Upper lobe of right lung (tissue), 1 donor: ENCODE measurements around the gene THBS2. TPM values are rescaled to one million over a fixed set of nuclear protein-coding genes. Genes with fewer than 3 reads are reported as not detected.

Experiments used
- ATAC-seq: fragments of 200-7000 bp; cut with Tn5 transposase; one replicate; pipeline ENCODE4 v1.9.1; 2020; ENCODE audit warnings: mild to moderate bottlenecking, moderate library complexity
- DNase-seq: peaks from one replicate; pipeline ENCODE4 v3.0.0-alpha.2; 2020
- H3K27ac ChIP-seq: fragments of 200-600 bp; one replicate; pipeline ENCODE4 v1.8.0; 2022
- H3K27me3 ChIP-seq: fragments of 200-600 bp; one replicate; pipeline ENCODE4 v1.8.0; 2022; ENCODE audit warnings: mild to moderate bottlenecking
- H3K36me3 ChIP-seq: fragments of 200-600 bp; one replicate; pipeline ENCODE4 v1.8.0; 2022
- H3K4me1 ChIP-seq: fragments of 200-600 bp; one replicate; pipeline ENCODE4 v1.8.0; 2022
- H3K4me3 ChIP-seq: fragments of 200-600 bp; one replicate; pipeline ENCODE4 v1.8.0; 2022; ENCODE audit warnings: mild to moderate bottlenecking
- H3K9me3 ChIP-seq: fragments of 200-600 bp; one replicate; pipeline ENCODE4 v1.8.0; 2022
- CTCF ChIP-seq: fragments of 200-600 bp; IDR thresholded peaks from one replicate; pipeline ENCODE4 v1.8.0; 2022; ENCODE audit warnings: antibody characterized with exemption
- intact Hi-C: fragments of 100-400 bp; cut with DNase I; formaldehyde crosslinking; loops from one replicate; pipeline ENCODE4 v1.11.0; 2022
- total RNA-seq: library from RNA; stranded (reverse); fragmentation: NEBNext Ultra II Directional; extraction: Animal tissue kit (Norgen Biotek cat#: 25700); gene quantifications from one replicate; pipeline ENCODE4 v1.2.1, GENCODE V29; 2021
- donor health status: DM: no; HTN: yes; CAD: no; lungs with severe emphysema.

The THBS2 gene
- total RNA-seq, 1 donor from 2014 or later: 23.7 TPM

GRCh38 chr6:169188051-169188470, 65.6 kb downstream of the THBS2 start:
- no peaks in the 10 kb centered on the region for H3K9me3 ChIP-seq
- no peaks in the 10 kb centered on the region for H3K4me1 ChIP-seq
- H3K36me3 ChIP-seq: no peaks in the 10 kb centered on the region
- H3K27ac ChIP-seq: no peak overlapping the region
- H3K4me3 ChIP-seq: no peak overlapping the region
- no peaks in the 10 kb centered on the region for H3K27me3 ChIP-seq
- no peak for ATAC-seq
- intact Hi-C loops: no loop called here
- DNase-seq: no peak
- TF ChIP-seq CTCF: no peak

- DNase-seq (no peak), ATAC-seq (no peak)
- Histone ChIP-seq H3K9me3 (no peaks in the 10 kb centered on the region), H3K4me3 (no peak overlapping the region), H3K4me1 (no peaks in the 10 kb centered on the region), H3K36me3 (no peaks in the 10 kb centered on the region), H3K27me3 (no peaks in the 10 kb centered on the region), H3K27ac (no peak overlapping the region)
- intact Hi-C loops: no loop called here
- no peak for TF ChIP-seq CTCF
These were observed 67.0 kb downstream of the THBS2 start for GRCh38 chr6:169186496-169187169.

- Histone ChIP-seq H3K27ac (no peak overlapping the region), H3K4me3 (no peak overlapping the region), H3K4me1 (no peaks in the 10 kb centered on the region), H3K9me3 (no peaks in the 10 kb centered on the region), H3K36me3 (no peaks in the 10 kb centered on the region), H3K27me3 (no peaks in the 10 kb centered on the region)
- TF ChIP-seq CTCF: no peak
- intact Hi-C loops: no loop called here
- DNase-seq: no peak
- ATAC-seq: no peak
These were observed 67.8 kb downstream of the THBS2 start for GRCh38 chr6:169185692-169186485.

- ATAC-seq (no peak), DNase-seq (no peak)
- TF ChIP-seq CTCF: no peak
These were observed 68.6 kb downstream of the THBS2 start for GRCh38 chr6:169185011-169185521.

GRCh38 chr6:169184419-169184818, 69.2 kb downstream of the THBS2 start:
- no peak for ATAC-seq
- intact Hi-C loops: no loop called here
- Histone ChIP-seq H3K4me3 (no peak overlapping the region), H3K27ac (no peak overlapping the region), H3K4me1 (no peaks in the 10 kb centered on the region), H3K36me3 (no peaks in the 10 kb centered on the region), H3K27me3 (no peaks in the 10 kb centered on the region), H3K9me3 (no peaks in the 10 kb centered on the region)
- TF ChIP-seq CTCF: no peak
- DNase-seq: no peak

More at GRCh38 chr6:169185011-169185521, 68.6 kb downstream of the THBS2 start:
- H3K36me3 ChIP-seq: no peaks in the 10 kb centered on the region
- no peak overlapping the region for H3K27ac ChIP-seq
- H3K4me3 ChIP-seq: no peak overlapping the region
- H3K4me1 ChIP-seq: no peaks in the 10 kb centered on the region
- intact Hi-C loops: no loop called here
- no peaks in the 10 kb centered on the region for H3K27me3 ChIP-seq
- H3K9me3 ChIP-seq: no peaks in the 10 kb centered on the region
